ENCODE results near the gene MON1B.

The MON1B gene

GRCh38 chr16:77206533-77206932 lies 15.5 kb downstream of the MON1B start:
- TF ChIP-seq, protein P1, sequence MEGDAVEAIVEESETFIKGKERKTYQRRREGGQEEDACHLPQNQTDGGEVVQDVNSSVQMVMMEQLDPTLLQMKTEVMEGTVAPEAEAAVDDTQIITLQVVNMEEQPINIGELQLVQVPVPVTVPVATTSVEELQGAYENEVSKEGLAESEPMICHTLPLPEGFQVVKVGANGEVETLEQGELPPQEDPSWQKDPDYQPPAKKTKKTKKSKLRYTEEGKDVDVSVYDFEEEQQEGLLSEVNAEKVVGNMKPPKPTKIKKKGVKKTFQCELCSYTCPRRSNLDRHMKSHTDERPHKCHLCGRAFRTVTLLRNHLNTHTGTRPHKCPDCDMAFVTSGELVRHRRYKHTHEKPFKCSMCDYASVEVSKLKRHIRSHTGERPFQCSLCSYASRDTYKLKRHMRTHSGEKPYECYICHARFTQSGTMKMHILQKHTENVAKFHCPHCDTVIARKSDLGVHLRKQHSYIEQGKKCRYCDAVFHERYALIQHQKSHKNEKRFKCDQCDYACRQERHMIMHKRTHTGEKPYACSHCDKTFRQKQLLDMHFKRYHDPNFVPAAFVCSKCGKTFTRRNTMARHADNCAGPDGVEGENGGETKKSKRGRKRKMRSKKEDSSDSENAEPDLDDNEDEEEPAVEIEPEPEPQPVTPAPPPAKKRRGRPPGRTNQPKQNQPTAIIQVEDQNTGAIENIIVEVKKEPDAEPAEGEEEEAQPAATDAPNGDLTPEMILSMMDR (conservative IDR thresholded peaks at IDR 0.05; ENCODE audit: low read length), result no peak
- no peak for DNase-seq (ENCODE audit: low read depth)
- no peak overlapping the region for H3K4me3 ChIP-seq (ENCODE audit: low read length)

- TF ChIP-seq, protein P1 (conservative IDR thresholded peaks at IDR 0.05; ENCODE audit: low read length), result no peak
- H3K4me3 ChIP-seq (ENCODE audit: low read length), result no peak overlapping the region
- no peak for DNase-seq (ENCODE audit: low read depth)
Observed at GRCh38 chr16:77207030-77207429, 16.0 kb downstream of the MON1B start.

DNA sequence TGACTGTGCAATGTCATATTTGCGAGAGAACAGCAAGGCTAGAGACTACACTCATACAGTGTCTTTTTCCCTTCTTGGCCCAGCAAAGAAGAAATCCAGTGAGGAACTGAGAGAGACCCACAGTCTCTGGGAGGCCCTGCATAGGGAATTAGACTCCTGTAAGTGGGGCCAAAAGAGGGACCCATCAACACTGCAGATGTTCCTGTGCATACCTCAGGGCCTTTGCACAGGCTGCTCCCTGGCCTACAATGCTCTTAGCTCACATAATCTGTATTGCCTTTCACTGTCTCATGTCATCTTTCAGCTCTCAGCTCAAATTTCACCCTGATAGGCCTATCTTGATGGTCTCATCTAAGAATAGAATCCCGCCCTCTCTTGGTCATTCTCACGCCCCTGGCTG lies 17.4 kb downstream of the MON1B start:
- TF ChIP-seq, protein P1 (conservative IDR thresholded peaks at IDR 0.05; ENCODE audit: low read length), result no peak
- no peak overlapping the region for H3K4me3 ChIP-seq (ENCODE audit: low read length)
- DNase-seq (ENCODE audit: low read depth), result no peak

DNA sequence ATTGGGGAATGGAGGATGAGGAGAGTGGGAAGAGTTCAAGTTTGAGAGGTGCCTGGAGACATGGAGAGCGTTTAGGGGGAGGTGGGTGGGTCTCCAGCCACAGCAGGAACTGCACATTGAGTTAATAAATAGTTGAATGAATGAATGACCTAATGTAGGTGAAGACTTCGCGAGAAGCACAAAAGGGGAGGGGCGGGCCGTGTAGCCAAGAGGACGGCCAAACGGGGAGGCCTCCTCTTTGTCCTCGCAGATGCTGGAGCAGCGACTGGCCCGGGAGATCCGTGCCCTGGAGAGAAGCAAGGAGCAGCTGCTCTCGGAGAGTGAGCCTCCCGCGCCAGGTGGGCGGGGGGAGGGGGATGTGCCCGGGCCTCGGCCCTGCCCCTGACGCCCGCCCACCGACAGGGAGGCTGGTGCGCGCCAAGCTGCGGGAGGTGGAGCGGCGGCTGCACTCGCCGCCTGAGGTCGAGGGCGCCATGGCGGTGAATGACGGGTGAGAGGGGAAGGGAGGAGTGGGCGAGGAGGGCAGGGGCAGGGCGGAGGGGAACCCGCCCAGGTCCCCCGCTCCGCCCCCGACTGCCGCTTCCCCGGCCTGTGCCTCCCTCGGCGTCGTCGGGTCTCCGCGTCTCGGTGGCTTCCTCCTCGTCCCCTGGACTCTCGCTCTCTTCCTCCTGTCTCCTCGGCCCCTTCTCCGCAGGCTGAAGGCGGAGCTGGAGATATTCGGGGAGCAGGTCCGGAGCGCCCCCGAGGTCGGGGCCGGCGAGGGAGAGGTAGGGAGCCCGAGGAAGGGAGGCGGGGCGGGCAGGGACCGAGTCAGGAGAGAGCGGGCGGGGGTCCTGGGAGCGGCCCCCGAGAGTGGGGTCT lies 21.1 kb downstream of the MON1B start:
- DNase-seq (ENCODE audit: low read depth), result no peak
- TF ChIP-seq, protein P1 (conservative IDR thresholded peaks at IDR 0.05; ENCODE audit: low read length), result no peak
- H3K4me3 ChIP-seq (ENCODE audit: low read length), result peak overlapping the region; percentile 47

- peak overlapping the region; percentile 47 for H3K4me3 ChIP-seq (ENCODE audit: low read length)
- no peak for DNase-seq (ENCODE audit: low read depth)
- TF ChIP-seq, protein P1 (conservative IDR thresholded peaks at IDR 0.05; ENCODE audit: low read length), result no peak
Observed at GRCh38 chr16:77212741-77213541, 22.0 kb downstream of the MON1B start.

DNA sequence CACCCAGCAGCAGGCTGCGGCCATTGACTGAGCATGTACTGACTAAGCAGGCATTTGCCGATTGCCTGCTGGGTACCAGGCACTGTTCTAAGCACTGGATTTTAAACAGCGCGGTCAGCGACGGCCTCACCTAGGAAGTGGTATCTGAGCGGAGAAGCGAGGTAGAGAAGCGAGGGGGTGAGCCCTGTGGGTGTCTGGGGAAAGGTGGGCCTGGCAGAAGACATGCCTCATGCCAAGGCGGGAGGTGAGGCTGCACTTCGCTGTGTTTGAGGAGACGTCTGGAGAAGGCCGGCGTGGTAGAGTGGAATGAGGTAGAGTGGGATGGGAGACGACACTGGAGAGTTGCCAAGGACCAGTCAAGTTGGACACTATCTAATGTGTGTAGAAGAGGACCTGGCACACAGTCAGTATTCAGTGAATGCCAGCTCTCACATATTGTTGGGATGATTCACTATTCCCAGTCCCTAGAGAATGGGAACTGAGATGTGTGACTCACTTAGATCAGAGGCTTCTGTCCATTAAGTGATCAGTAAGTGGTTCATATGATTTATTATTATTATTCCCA lies 22.6 kb downstream of the MON1B start:
- peak; percentile 83 for DNase-seq (ENCODE audit: low read depth)
- TF ChIP-seq, protein P1 (conservative IDR thresholded peaks at IDR 0.05; ENCODE audit: low read length), result no peak
- H3K4me3 ChIP-seq (ENCODE audit: low read length), result no peak overlapping the region

Data from AG10803 (cell line).